Vagina (tissue), 2 donors: ENCODE measurements around the gene TBL1X.

ENCODE experiments used
- POLR2AphosphoS5 ChIP-seq, 2 donors: sonication (generic); formaldehyde crosslinking; IDR thresholded peaks; one replicate each; pipeline ENCODE4 v1.9.0; 2017; ENCODE audit warnings: antibody characterized with exemption in 2 of 2, mild to moderate bottlenecking in 2 of 2, low read depth in 1 of 2; ENCODE audit not compliant: insufficient read depth in 1 of 2
- TF ChIP-seq, protein P1 (sequence below), 3 experiments: fragments of 450-650 bp in 2 of 3; fragments of 200-600 bp in 1 of 3; sonication (generic) in 1 of 3; IDR thresholded peaks; one replicate each; pipeline ENCODE4 v1.5.1; 2017 to 2019; ENCODE audit warnings: antibody characterized with exemption in 3 of 3, mild to moderate bottlenecking in 2 of 3, moderate library complexity in 2 of 3

DNA sequence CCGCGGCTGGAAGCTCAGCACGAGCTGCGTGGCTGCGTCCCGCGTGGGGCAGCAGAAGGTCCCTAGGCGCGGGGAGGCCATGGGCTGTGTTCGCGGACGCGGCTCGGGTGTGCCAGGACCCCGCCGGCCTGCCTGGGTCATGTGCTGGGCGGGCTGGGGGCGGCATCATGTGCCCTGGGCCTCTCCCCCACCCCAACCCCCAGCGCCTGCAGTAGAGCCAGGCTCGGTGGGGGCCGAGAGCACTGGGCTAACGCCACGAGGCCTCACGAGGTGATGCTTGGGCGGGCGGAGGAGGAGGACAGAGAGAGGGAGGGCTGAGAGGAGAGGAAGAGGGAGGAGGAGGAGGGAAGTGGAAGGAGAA is 300.9 kb downstream of the TBL1X start, which contains the start of gene GPR143:
- TF ChIP-seq, protein P1, sequence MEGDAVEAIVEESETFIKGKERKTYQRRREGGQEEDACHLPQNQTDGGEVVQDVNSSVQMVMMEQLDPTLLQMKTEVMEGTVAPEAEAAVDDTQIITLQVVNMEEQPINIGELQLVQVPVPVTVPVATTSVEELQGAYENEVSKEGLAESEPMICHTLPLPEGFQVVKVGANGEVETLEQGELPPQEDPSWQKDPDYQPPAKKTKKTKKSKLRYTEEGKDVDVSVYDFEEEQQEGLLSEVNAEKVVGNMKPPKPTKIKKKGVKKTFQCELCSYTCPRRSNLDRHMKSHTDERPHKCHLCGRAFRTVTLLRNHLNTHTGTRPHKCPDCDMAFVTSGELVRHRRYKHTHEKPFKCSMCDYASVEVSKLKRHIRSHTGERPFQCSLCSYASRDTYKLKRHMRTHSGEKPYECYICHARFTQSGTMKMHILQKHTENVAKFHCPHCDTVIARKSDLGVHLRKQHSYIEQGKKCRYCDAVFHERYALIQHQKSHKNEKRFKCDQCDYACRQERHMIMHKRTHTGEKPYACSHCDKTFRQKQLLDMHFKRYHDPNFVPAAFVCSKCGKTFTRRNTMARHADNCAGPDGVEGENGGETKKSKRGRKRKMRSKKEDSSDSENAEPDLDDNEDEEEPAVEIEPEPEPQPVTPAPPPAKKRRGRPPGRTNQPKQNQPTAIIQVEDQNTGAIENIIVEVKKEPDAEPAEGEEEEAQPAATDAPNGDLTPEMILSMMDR (IDR thresholded peaks at IDR 0.05) = no peak
- TF ChIP-seq POLR2AphosphoS5 (IDR thresholded peaks at IDR 0.05; ENCODE audit: insufficient read depth in 1 of 2, low read depth in 1 of 2) = no peak
